HG03280 (cell line): ENCODE measurements around the gene PES1.
"Not testable (repeated sequence)": the region's sequence is repeated elsewhere in the genome, so short reads cannot be mapped to it uniquely, and the experiment has no call there.

Experiments
- ATAC-seq: cut with Tn5 transposase; IDR thresholded peaks from one replicate; pipeline ENCODE4 v1.9.1; 2021; ENCODE audit warnings: mild to moderate bottlenecking, moderate library complexity; ENCODE audit not compliant: unreplicated experiment

Gene PES1

GRCh38 chr22:30578481-30578880 lies 13.2 kb downstream of the PES1 start:
- ATAC-seq = no peak

- no peak for ATAC-seq
Observed at GRCh38 chr22:30575859-30576258, 15.9 kb downstream of the PES1 start.

- ATAC-seq = no peak
Observed at GRCh38 chr22:30574997-30575671, 16.6 kb downstream of the PES1 start.

- no peak for ATAC-seq
Observed at GRCh38 chr22:30574095-30574981, 17.4 kb downstream of the PES1 start, which contains the start of gene GAL3ST1. GAL3ST1 (minus strand) TSS chr22:30574665; CDS start chr22:30557392, 17,273 bp downstream.

GRCh38 chr22:30573594-30574094 lies 18.1 kb downstream of the PES1 start:
- ATAC-seq = no peak

- ATAC-seq = no peak
Observed at GRCh38 chr22:30572840-30573593, 18.7 kb downstream of the PES1 start.

- ATAC-seq = no peak
Observed at GRCh38 chr22:30572210-30572609, 19.5 kb downstream of the PES1 start.

GRCh38 chr22:30569674-30570202 lies 22.0 kb downstream of the PES1 start:
- ATAC-seq = no peak

- no peak for ATAC-seq
Observed at GRCh38 chr22:30568137-30568805, 23.4 kb downstream of the PES1 start.

GRCh38 chr22:30567277-30567676 lies 24.4 kb downstream of the PES1 start:
- ATAC-seq = not testable (repeated sequence)

GRCh38 chr22:30566125-30566524 lies 25.6 kb downstream of the PES1 start:
- ATAC-seq = no peak

GRCh38 chr22:30565341-30565740 lies 26.4 kb downstream of the PES1 start:
- no peak for ATAC-seq

GRCh38 chr22:30564761-30565119 lies 27.0 kb downstream of the PES1 start:
- ATAC-seq = no peak

GRCh38 chr22:30564045-30564760 lies 27.5 kb downstream of the PES1 start:
- no peak for ATAC-seq

GRCh38 chr22:30562366-30562765 lies 29.3 kb downstream of the PES1 start:
- no peak for ATAC-seq

GRCh38 chr22:30561402-30562189 lies 30.1 kb downstream of the PES1 start:
- ATAC-seq = no peak

GRCh38 chr22:30560643-30561202 lies 31.0 kb downstream of the PES1 start:
- ATAC-seq = not testable (repeated sequence)

GRCh38 chr22:30559889-30560288 lies 31.8 kb downstream of the PES1 start:
- ATAC-seq = no peak

GRCh38 chr22:30557243-30557642 lies 34.5 kb downstream of the PES1 start:
- no peak for ATAC-seq
